ENCODE results near the gene NPIPB12.
"Not testable (repeated sequence)": the region's sequence is repeated elsewhere in the genome, so short reads cannot be mapped to it uniquely, and the experiment has no call there.

The NPIPB12 gene

GRCh38 chr16:29506308-29506707, at the start of gene NPIPB12:
Gene NPIPB12, minus strand, starts transcription at chr16:29506408.
- not testable (repeated sequence) for DNase-seq

GRCh38 chr16:29521520-29521919, 15.3 kb upstream of the NPIPB12 start:
- not testable (repeated sequence) for DNase-seq

- not testable (repeated sequence) for DNase-seq
These were observed 23.9 kb downstream of the NPIPB12 start for GRCh38 chr16:29482276-29482675.

- DNase-seq = not testable (repeated sequence)
These were observed 34.1 kb downstream of the NPIPB12 start for GRCh38 chr16:29472065-29472464.

GRCh38 chr16:29469660-29470059, 36.5 kb downstream of the NPIPB12 start:
- peak; percentile 7 to 69 for DNase-seq

GRCh38 chr16:29467654-29468366, 38.4 kb downstream of the NPIPB12 start:
- not testable (repeated sequence) for DNase-seq

- not testable (repeated sequence) for DNase-seq
These were observed 39.3 kb downstream of the NPIPB12 start for GRCh38 chr16:29466904-29467303.

- not testable (repeated sequence) for DNase-seq
These were observed 40.0 kb downstream of the NPIPB12 start for GRCh38 chr16:29465985-29466824.

- DNase-seq = not testable (repeated sequence)
These were observed 45.6 kb downstream of the NPIPB12 start for GRCh38 chr16:29460647-29461030.

GRCh38 chr16:29459706-29460646, 46.2 kb downstream of the NPIPB12 start, which contains the start of gene SULT1A4:
Gene SULT1A4, plus strand, starts transcription at chr16:29459913. Its CDS starts 1,473 bp downstream, at chr16:29461386.
- not testable (repeated sequence) for DNase-seq

- DNase-seq = not testable (repeated sequence)
These were observed 48.5 kb downstream of the NPIPB12 start for GRCh38 chr16:29457660-29458059.

GRCh38 chr16:29454828-29455227, 51.4 kb downstream of the NPIPB12 start:
- DNase-seq = not testable (repeated sequence)

- not testable (repeated sequence) for DNase-seq
These were observed 51.9 kb downstream of the NPIPB12 start, which contains the start of the genes BOLA2 and SLX1B for GRCh38 chr16:29454269-29454668. Gene BOLA2, minus strand, starts transcription at chr16:29454351. Its CDS starts 98 bp downstream, at chr16:29454253. Gene SLX1B, plus strand, starts transcription at chr16:29454533.

- not testable (repeated sequence) for DNase-seq
These were observed 52.5 kb downstream of the NPIPB12 start for GRCh38 chr16:29453754-29454153.
